ENCODE measurements around the gene C1QTNF7. TPM values are rescaled to one million over a fixed set of nuclear protein-coding genes. Genes with fewer than 3 reads are reported as not detected.

The C1QTNF7 gene
- total RNA-seq, 1 experiment from 2014 or later, result not detected

GRCh38 chr4:15413010-15413622 lies 14.7 kb upstream of the C1QTNF7 start:
- Histone ChIP-seq H4K20me1 (ENCODE audit: insufficient read depth) (no peaks in the 10 kb centered on the region), H3K27ac (ENCODE audit: low read depth, low read length) (no peak overlapping the region), H3K79me2 (ENCODE audit: insufficient read depth, low read length) (no peaks in the 10 kb centered on the region), H3K36me3 (ENCODE audit: control insufficient read depth in 1 of 2, insufficient read depth in 2 of 2, low read length in 2 of 2) (no peaks in the 10 kb centered on the region), H3K9me2 (ENCODE audit: insufficient read depth) (no peaks in the 10 kb centered on the region), H3K27me3 (ENCODE audit: insufficient read depth, low read length) (peaks cover 15% of the 10 kb centered on the region), H3K4me2 (ENCODE audit: low read length) (no peak overlapping the region), H3K9me3 (ENCODE audit: control insufficient read depth in 1 of 2, insufficient read depth in 1 of 2, low read depth in 1 of 2, low read length in 2 of 2) (no peaks in the 10 kb centered on the region), H3K4me3 (replicated peaks in 1 of 2; ENCODE audit: low read depth in 1 of 2, low read length in 2 of 2) (no peak overlapping the region), H2AFZ (ENCODE audit: low read depth, low read length, poor library complexity, severe bottlenecking) (no peak overlapping the region), H3K4me1 (ENCODE audit: control insufficient read depth in 1 of 2, insufficient read depth in 2 of 2, low read length in 2 of 2) (no peaks in the 10 kb centered on the region), H3K9ac (ENCODE audit: low read length) (no peak overlapping the region)
- TF ChIP-seq EZH2phosphoT487 (IDR thresholded peaks at IDR 0.05; ENCODE audit: borderline replicate concordance) (no peak), ZNF274 (IDR thresholded peaks at IDR 0.05; ENCODE audit: low read depth, low read length) (no peak), ELF1 (IDR thresholded peaks at IDR 0.05; ENCODE audit: borderline replicate concordance, low read depth) (no peak), CBX3 (IDR thresholded peaks at IDR 0.05; ENCODE audit: low read depth) (no peak), CEBPB (IDR thresholded peaks at IDR 0.05; ENCODE audit: low read depth) (no peak), EZH2 (IDR thresholded peaks at IDR 0.05) (no peak), JUND (IDR thresholded peaks at IDR 0.05) (no peak), SIN3A (IDR thresholded peaks at IDR 0.05; ENCODE audit: low read depth) (no peak), REST (IDR thresholded peaks at IDR 0.05; ENCODE audit: low read depth) (no peak), SP1 (IDR thresholded peaks at IDR 0.05; ENCODE audit: low read depth) (no peak), POLR2A (IDR thresholded peaks at IDR 0.05; ENCODE audit: borderline replicate concordance, extremely low read depth, insufficient read depth, insufficient read length) (no peak)
- RAD21 ChIA-PET (ENCODE audit: low non-redundant PET in 1 of 2, low total read pairs in 2 of 2, uncharacterized antibody in 2 of 2, unreplicated experiment in 2 of 2), result no interaction called here
- ATAC-seq, result no peak
- no peak for DNase-seq (ENCODE audit: low read depth, low spot score)
- CTCF ChIA-PET, result no interaction called here
- intact Hi-C loops (cut with micrococcal nuclease), result no loop called here
- BruUV-seq (replicated peaks), result no TSS peak
- POLR2A ChIA-PET, result no interaction called here
